HEK293T (cell line): ENCODE results near the gene TLK2.
"Not testable (repeated sequence)": the region's sequence is repeated elsewhere in the genome, so short reads cannot be mapped to it uniquely, and the experiment has no call there.

Experiments used
- ELF4 ChIP-seq: fragments of 450-650 bp; IDR thresholded peaks from 2 replicates; pipeline ENCODE4 v1.6.1; 2017; ENCODE audit warnings: antibody characterized with exemption
- TARDBP ChIP-seq: fragments of 450-650 bp; IDR thresholded peaks from 2 replicates; pipeline ENCODE4 v1.6.1; 2016
- ZNF384 ChIP-seq: fragments of 450-650 bp; IDR thresholded peaks from 2 replicates; pipeline ENCODE4 v1.6.1; 2016

- TF ChIP-seq ELF4, ZNF384, TARDBP: not testable (repeated sequence)
Measured at GRCh38 chr17:62477718-62478408, 762 bp upstream of the TLK2 start.
